Thoracic aorta (tissue), 2 donors: ENCODE measurements around the gene CMTM8. TPM values are rescaled to one million over a fixed set of nuclear protein-coding genes. Genes with fewer than 3 reads are reported as not detected.

Experiments
- ATAC-seq: fragments of 150-250 bp; one replicate; pipeline ENCODE4 v1.8.0; 2017; ENCODE audit warnings: low read depth; ENCODE audit not compliant: insufficient number of reproducible peaks, low FRiP score
- DNase-seq: peaks from one replicate; pipeline ENCODE4 v3.0.0-alpha.2; 2020; ENCODE audit warnings: low spot score
- H3K27ac ChIP-seq, 2 donors: fragments of 200-600 bp; sonication (generic); 1 replicate in 1 of 2; 2 replicates in 1 of 2; pipeline ENCODE4 v1.5.1; 2016; ENCODE audit warnings: mild to moderate bottlenecking in 2 of 2, moderate library complexity in 2 of 2
- H3K27me3 ChIP-seq: fragments of 200-600 bp; sonication (generic); replicated peaks from 2 replicates; pipeline ENCODE4 v1.6.0; 2016; ENCODE audit warnings: mild to moderate bottlenecking; ENCODE audit not compliant: insufficient read depth
- H3K36me3 ChIP-seq: fragments of 200-600 bp; sonication (generic); one replicate; pipeline ENCODE4 v1.5.1; 2016
- H3K4me1 ChIP-seq, 2 donors: fragments of 200-600 bp; sonication (generic); 1 replicate in 1 of 2; 2 replicates in 1 of 2; pipeline versions ENCODE4 v1.5.1 to v1.6.0; 2016; ENCODE audit warnings: low read depth in 2 of 2, mild to moderate bottlenecking in 1 of 2; ENCODE audit not compliant: control insufficient read depth in 1 of 2
- H3K4me3 ChIP-seq: fragments of 200-600 bp; sonication (generic); 2 replicates; pipeline ENCODE4 v1.5.1; 2016; ENCODE audit warnings: mild to moderate bottlenecking
- H3K9me3 ChIP-seq: fragments of 200-600 bp; sonication (generic); 2 replicates; pipeline ENCODE4 v1.5.1; 2016
- total RNA-seq, 2 donors: library from RNA; depleted of rRNA; stranded (reverse); fragments of >200 nt; gene quantifications; one replicate each; pipeline versions ENCODE4 v1.1.0 to v1.2.3, GENCODE V29; 2016
- TF ChIP-seq, protein P1 (sequence below): fragments of 200-600 bp; sonication (generic); IDR thresholded peaks from one replicate; pipeline ENCODE4 v1.5.1; 2019; ENCODE audit warnings: antibody characterized with exemption

CMTM8 gene
- total RNA-seq, 2 donors from 2014 or later: 2.8 TPM; not detected in 1

GRCh38 chr3:32310336-32310735, 71.9 kb downstream of the CMTM8 start:
- TF ChIP-seq, protein P1, sequence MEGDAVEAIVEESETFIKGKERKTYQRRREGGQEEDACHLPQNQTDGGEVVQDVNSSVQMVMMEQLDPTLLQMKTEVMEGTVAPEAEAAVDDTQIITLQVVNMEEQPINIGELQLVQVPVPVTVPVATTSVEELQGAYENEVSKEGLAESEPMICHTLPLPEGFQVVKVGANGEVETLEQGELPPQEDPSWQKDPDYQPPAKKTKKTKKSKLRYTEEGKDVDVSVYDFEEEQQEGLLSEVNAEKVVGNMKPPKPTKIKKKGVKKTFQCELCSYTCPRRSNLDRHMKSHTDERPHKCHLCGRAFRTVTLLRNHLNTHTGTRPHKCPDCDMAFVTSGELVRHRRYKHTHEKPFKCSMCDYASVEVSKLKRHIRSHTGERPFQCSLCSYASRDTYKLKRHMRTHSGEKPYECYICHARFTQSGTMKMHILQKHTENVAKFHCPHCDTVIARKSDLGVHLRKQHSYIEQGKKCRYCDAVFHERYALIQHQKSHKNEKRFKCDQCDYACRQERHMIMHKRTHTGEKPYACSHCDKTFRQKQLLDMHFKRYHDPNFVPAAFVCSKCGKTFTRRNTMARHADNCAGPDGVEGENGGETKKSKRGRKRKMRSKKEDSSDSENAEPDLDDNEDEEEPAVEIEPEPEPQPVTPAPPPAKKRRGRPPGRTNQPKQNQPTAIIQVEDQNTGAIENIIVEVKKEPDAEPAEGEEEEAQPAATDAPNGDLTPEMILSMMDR: no peak
- Histone ChIP-seq H3K9me3 (no peaks in the 10 kb centered on the region), H3K27ac (no peak overlapping the region), H3K36me3 (no peaks in the 10 kb centered on the region), H3K4me3 (no peak overlapping the region), H3K27me3 (no peaks in the 10 kb centered on the region), H3K4me1 (no peaks in the 10 kb centered on the region)
- ATAC-seq (no peak), DNase-seq (no peak)

DNA sequence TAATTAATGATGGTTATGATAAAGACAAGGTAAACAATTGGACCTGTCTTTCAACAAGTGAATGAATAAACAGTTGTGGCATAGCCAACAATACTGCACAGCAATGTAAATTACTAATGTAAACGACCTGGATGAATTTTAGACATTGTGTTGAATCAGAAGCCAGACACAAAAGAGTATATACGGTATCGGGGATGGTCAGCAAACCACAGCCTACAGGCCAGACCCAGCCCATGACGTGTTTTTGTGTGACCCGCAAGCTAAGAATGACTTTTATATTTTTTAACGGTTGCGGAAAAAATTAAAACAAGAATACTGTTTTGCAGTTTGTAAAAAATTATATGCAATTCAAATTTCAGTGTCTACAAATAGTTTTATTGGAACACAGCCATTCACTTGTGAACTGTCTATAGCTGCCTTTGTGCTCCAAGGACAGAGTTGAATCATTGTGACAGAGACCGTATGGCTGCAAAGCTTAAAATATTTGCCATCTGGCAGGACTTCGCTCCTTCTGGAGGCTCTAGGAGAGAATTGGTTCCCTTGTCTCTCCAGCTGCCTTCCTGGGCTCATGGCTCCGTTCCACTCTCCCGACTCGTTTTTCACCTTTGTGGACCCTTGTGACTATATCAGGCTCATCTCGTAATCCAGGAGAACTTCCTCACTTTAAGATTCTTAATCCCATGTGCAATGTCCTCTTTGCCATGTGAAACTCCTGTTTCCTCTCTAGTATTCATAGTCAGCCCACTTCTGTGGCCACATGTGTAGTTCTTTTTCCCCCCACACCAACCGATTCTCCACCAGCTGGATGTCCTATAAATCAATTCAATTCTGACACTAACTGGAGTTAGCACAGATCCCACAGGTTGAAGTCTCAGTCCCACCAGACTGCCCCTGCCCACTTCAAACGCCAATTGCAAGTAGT, 72.7 kb downstream of the CMTM8 start:
- no peaks in the 10 kb centered on the region for H3K4me1 ChIP-seq
- H3K36me3 ChIP-seq: no peaks in the 10 kb centered on the region
- ATAC-seq (no peak), DNase-seq (no peak)
- H3K9me3 ChIP-seq: no peaks in the 10 kb centered on the region
- TF ChIP-seq, protein P1: no peak
- no peak overlapping the region for H3K4me3 ChIP-seq
- H3K27ac ChIP-seq: no peak overlapping the region
- no peaks in the 10 kb centered on the region for H3K27me3 ChIP-seq

- H3K4me3 ChIP-seq: no peak overlapping the region
- TF ChIP-seq, protein P1: no peak
- H3K27ac ChIP-seq: no peak overlapping the region
- H3K9me3 ChIP-seq: no peaks in the 10 kb centered on the region
- DNase-seq (no peak), ATAC-seq (no peak)
- no peaks in the 10 kb centered on the region for H3K36me3 ChIP-seq
- H3K27me3 ChIP-seq: no peaks in the 10 kb centered on the region
- H3K4me1 ChIP-seq: no peaks in the 10 kb centered on the region
Measured at GRCh38 chr3:32312251-32312650, 73.8 kb downstream of the CMTM8 start.

- H3K36me3 ChIP-seq: no peaks in the 10 kb centered on the region
- no peak for DNase-seq
- H3K9me3 ChIP-seq: no peaks in the 10 kb centered on the region
- TF ChIP-seq, protein P1: no peak
- ATAC-seq: no peak
- no peaks in the 10 kb centered on the region for H3K4me1 ChIP-seq
- H3K27me3 ChIP-seq: no peaks in the 10 kb centered on the region
- no peak overlapping the region for H3K27ac ChIP-seq
- no peak overlapping the region for H3K4me3 ChIP-seq
Measured at GRCh38 chr3:32313169-32313568, 74.7 kb downstream of the CMTM8 start.

DNA sequence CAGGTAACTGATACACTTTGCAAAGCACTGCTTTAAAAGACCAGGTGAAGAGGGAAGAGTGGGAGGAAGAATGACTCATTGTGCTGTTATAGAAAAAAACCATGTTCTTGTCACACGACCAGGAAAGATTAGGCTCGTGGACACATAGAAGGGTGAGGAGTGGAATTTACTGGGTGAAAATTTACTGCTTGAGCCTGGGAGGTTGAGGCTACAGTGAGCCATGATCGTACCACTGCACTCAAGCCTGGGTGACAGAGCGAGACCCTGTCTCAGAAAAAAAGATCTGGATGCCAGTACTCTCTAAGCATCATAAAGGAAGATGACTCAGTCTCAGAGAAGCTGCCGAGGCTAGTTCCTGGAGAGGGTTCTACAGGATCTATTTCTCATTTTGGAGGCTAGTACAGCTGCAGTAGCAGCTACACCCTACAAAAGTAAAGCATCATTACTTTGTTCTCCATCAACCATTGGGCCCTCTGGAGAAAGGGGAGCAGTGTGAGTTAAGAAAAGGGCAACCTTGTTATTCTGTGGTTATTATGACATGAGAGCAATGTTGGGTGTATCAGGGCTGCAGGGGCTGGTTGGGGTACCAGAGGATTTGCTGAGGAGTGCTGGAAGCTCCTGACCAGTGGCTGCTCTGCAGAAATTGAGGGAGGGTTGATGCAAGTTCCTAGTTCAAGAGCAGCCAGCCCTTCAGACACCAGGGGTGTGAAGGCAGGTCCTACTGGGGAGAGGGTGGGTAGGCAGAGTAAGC, 75.4 kb downstream of the CMTM8 start:
- ATAC-seq (no peak), DNase-seq (no peak)
- no peaks in the 10 kb centered on the region for H3K4me1 ChIP-seq
- H3K4me3 ChIP-seq: no peak overlapping the region
- TF ChIP-seq, protein P1: no peak
- H3K36me3 ChIP-seq: no peaks in the 10 kb centered on the region
- no peak overlapping the region for H3K27ac ChIP-seq
- no peaks in the 10 kb centered on the region for H3K27me3 ChIP-seq
- no peaks in the 10 kb centered on the region for H3K9me3 ChIP-seq
